Measurements from ENCODE around the gene VRK2.

GRCh38 chr2:58045580-58046334 is 849 bp upstream of the VRK2 start:
- TF ChIP-seq, protein P1, sequence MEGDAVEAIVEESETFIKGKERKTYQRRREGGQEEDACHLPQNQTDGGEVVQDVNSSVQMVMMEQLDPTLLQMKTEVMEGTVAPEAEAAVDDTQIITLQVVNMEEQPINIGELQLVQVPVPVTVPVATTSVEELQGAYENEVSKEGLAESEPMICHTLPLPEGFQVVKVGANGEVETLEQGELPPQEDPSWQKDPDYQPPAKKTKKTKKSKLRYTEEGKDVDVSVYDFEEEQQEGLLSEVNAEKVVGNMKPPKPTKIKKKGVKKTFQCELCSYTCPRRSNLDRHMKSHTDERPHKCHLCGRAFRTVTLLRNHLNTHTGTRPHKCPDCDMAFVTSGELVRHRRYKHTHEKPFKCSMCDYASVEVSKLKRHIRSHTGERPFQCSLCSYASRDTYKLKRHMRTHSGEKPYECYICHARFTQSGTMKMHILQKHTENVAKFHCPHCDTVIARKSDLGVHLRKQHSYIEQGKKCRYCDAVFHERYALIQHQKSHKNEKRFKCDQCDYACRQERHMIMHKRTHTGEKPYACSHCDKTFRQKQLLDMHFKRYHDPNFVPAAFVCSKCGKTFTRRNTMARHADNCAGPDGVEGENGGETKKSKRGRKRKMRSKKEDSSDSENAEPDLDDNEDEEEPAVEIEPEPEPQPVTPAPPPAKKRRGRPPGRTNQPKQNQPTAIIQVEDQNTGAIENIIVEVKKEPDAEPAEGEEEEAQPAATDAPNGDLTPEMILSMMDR (IDR thresholded peaks at IDR 0.05), result no peak
- no peak for TF ChIP-seq POLR2A (IDR thresholded peaks at IDR 0.05)
